Stimulated activated CD8-positive, alpha-beta memory T cell treated with anti-CD3 and anti-CD28 coated beads, Interleukin-12 subunit alpha, Interleukin-12 subunit beta, amount 100 ng/mL, for 24 hours (primary cell): ENCODE measurements around the gene ZNF189.

Experiments
- DNase-seq: peaks from one replicate; pipeline ENCODE4 v3.0.0-alpha.2; 2020; ENCODE audit errors: extremely low read depth

The ZNF189 gene

DNA sequence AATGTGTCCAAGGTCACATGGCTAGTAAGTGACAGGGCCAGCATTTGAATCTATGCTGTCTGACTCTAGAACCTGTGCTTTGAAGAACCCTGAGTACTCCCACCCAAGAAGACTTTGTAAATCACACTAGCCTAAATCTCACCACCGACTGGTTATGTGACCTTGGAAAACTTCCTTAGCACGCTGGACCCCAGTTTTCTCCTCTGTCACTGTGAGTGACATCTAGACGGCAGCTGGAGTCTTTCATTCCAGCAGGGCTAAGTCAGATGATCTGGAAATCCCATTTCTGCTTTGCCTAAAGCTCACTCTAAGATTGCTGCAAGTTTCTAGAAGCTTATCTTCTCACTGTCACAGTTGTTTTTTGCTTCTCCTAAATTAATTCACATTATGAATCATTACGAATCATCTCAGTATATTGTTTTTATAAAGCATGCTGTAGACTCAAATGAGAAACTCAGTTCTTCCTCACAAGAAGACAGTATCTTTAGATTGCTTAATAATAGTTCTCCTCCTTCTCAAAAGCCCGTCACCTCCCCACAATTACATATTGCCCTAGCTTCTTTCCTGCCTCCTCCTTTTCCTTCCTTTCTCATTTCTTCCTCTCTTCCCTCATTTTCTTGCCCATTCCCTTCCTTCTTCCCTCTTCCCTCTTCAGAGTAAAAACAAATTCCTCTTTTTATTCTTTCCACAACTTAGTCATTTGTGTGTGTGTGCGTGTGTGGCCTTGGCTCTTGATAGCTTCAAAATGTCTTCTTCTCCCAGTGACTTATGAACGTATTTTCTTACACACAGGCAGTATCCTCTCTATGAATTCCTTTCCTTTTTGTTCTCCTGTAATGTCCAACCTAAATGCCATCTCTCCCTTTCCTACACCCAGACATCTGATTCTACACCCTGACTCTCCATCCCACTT is 20.1 kb downstream of the ZNF189 start:
- no peak for DNase-seq

- DNase-seq: no peak
These were observed 21.2 kb downstream of the ZNF189 start for GRCh38 chr9:101419863-101420262.

GRCh38 chr9:101421653-101422065 is 23.0 kb downstream of the ZNF189 start:
- no peak for DNase-seq

DNA sequence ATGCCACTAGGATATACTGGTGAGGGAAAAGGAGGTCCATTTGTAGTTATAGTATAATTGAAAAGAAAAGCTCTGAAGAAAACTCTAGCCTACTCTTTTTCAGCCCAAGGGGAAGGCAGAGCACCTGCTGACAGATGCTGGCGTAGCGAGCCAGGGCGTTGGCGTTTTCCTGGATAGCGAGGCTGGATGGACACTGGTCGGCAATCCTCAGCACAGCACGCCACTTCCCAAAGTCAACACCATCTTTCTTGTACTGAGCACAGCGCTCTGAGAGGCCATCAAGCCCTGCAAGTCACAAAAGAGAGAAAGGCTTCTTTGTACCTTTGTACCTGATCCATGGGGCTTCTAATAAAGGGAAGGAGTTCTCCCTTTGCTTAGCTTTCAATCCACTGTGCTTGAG is 28.7 kb downstream of the ZNF189 start:
- DNase-seq: no peak

GRCh38 chr9:101427957-101428655 is 29.5 kb downstream of the ZNF189 start:
- no peak for DNase-seq

DNA sequence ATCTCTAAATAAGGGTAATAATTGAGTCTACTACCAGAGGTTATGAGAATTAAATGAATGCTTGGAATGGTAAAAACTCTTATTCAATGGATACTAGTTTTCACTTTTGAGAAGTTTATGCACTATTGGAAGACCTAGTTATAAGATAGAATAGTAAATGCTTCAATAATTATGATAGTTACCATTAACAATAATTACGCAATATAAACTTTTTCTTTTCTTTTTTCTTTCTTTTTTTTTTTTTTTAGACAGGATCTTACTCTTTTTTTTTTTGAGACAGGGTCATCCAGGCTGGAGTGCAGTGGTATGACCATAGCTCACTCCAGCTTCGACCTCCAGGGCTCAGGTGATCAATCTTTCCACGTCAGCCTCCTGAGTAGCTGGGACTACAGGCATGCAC is 30.3 kb downstream of the ZNF189 start:
- no peak for DNase-seq

- no peak for DNase-seq
These were observed 31.1 kb downstream of the ZNF189 start for GRCh38 chr9:101429736-101430135.

GRCh38 chr9:101432171-101432570 is 33.5 kb downstream of the ZNF189 start:
- no peak for DNase-seq

DNA sequence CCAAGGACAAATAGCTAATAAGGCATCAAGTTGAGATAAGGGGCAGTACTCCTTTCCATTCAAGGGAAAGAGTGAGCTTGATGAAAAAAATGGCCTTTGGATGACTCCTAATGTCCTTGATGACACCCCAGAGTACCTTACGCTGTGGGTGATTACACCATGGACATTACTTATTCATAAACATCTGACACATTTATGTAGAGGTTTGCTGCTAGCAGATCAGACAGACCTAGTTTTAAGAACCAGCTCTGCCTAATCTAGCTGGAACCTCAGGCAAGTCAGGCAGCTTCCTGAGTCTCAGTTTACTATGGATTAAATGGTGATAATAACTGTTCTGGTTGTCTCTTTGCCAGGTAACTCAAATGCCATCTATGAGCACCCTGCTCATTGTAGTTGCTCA is 34.1 kb downstream of the ZNF189 start:
- no peak for DNase-seq

GRCh38 chr9:101433229-101433628 is 34.6 kb downstream of the ZNF189 start:
- no peak for DNase-seq

DNA sequence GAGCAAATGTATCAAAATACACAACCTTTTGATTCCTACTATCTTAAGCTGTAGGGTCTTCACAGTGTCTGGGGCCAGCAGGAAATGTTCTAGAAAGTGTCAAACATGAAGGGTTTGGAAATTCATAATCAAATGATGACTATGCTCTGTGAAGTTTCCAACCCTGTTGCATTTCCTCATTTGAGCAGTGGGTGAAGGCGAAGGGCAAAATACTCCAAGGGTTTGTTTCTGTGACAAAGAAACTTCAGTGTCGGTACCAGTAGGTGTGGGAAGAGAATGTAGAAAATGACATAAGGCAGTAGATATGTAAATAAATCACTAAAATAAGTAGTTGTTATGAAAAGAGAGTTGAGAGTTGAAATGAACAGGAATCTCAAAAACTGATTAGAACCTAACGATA is 36.3 kb downstream of the ZNF189 start:
- no peak for DNase-seq

DNA sequence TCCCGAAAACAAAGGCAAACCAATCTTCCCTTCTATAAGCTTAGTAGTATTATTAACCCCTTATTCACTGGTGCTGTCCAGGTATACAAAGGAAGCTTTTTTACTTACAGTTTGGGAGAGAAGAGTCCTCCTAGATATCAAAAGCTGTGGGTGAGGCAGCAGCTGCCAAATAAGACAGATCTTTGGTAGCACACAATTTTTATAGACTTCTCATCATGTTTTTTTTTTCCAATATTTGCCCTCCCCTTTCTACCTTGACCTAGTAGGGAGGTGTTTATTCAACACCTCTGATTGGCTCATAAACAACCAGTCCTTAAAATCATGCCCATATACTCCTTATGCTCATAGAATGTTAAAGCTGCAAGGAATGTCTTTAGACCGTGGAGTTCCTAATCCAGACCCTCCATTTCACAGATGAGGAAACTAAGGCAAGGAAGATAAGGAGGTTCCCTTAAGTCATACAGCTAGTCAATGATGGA is 37.0 kb downstream of the ZNF189 start, which contains the start of gene ALDOB:
Gene ALDOB (minus strand): TSS at position 174 of the 479 bp plus-strand sequence. CDS start 4,887 bp downstream, outside the sequence.
- DNase-seq: no peak

DNA sequence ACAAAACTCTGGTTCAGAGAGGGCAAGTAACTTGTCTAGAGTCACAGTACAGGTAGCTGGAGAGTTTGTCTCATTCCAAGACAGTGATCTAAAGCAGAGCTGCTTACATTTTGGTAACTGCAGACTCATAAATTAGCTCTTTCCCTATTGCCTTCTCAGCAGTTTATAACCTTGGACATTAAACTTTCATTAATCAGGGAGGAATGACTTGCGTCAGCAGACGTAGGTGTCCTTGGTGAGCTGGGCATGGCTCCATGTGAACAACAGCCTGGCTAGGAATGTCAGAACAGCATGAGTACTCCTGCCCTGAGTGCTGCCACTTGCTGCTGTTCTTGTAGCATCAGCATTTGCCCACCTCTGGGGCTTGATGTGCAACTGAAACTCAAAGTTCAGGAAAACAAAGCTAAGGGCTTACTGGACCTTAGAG is 39.2 kb downstream of the ZNF189 start:
- no peak for DNase-seq

GRCh38 chr9:101438523-101438922 is 39.9 kb downstream of the ZNF189 start:
- DNase-seq: no peak

- no peak for DNase-seq
These were observed 42.1 kb downstream of the ZNF189 start for GRCh38 chr9:101440714-101441230.

DNA sequence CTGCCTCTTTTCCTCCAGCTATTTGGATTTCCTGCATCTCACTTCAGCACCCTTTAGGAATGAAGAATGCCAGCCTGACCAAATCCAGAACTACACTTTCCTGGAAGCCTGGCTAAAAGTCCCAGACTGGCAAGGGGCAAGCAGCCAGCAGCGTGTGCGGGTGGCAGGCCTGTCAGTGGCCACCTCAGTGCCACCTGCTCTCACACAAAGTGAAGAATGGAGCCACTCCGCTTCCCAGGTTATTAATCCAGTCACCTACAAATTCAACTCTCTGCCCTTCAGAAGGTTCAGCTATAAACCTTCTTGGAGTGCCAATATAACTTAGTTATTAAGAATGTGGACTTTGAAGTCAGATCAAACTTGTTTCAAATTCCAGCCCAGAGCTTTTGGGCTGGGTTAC is 43.7 kb downstream of the ZNF189 start:
- DNase-seq: no peak

- DNase-seq: no peak
These were observed 44.1 kb downstream of the ZNF189 start for GRCh38 chr9:101442736-101443135.

- no peak for DNase-seq
These were observed 44.7 kb downstream of the ZNF189 start for GRCh38 chr9:101443364-101443771.

DNA sequence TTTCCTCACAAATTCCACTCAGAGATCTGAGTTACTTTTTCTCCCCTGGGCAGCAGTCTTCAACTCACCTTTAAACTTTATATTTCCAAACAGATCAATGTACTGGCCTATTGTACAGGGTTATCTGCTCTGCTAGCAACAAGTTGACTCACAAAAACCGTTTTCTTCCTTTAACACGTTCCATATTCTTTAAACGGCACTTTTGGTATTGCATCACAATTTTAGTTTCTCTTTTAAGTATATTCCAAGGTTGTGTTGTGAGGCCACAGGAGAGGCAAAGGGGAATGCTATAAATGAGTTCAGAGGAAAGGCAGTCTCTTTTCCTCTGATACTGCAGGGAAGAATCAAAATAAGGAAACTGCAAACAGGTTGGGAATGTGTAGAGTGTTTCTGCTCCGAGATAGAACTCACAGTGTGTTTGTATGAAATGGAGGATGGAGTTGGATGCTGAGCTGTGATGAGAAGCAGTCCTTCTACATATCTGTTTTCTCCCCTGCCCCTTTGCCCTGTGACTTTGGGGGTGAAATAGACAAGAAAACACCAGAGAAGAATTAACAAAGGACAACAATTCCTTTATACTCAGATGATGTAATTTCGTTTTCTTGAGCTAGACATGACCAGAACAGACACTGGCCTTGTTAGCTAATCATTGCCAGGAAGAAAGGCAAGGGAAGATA is 46.8 kb downstream of the ZNF189 start:
- no peak for DNase-seq

DNA sequence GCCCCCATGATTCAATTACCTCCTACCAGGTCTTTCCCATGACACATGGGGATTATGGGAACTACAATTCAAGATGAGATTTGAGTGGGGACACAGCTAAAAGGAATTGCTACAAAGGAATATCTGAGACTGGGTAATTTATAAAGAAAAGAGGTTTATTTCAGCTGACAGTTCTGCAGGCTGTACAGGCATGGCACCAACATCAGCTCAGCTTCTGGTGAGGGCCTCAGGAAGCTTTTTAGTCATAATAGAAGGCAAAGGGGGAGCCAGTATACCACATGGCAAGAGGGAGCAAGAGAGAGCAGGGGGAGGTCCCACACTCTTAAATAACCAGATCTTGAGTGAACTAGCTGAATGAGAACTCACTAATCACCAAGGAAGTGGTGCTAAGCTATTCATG is 48.1 kb downstream of the ZNF189 start:
- DNase-seq: no peak

GRCh38 chr9:101448680-101449070 is 50.0 kb downstream of the ZNF189 start:
- DNase-seq: no peak
